ENCODE results near the gene ZYX.

Gene ZYX

GRCh38 chr7:143380646-143381426 is at the start of gene ZYX:
TSS of gene ZYX (plus strand) at chr7:143381345. CDS start at chr7:143381572, 227 bp downstream.
- peak; percentile 86 for DNase-seq

GRCh38 chr7:143334244-143334643 is 46.9 kb upstream of the ZYX start:
- no peak for DNase-seq

GRCh38 chr7:143337216-143337615 is 43.9 kb upstream of the ZYX start:
- DNase-seq = no peak

GRCh38 chr7:143341842-143342241 is 39.3 kb upstream of the ZYX start:
- no peak for DNase-seq

- DNase-seq = no peak
These were observed 37.5 kb upstream of the ZYX start for GRCh38 chr7:143343596-143343995.

- peak; percentile 5 for DNase-seq
These were observed 35.7 kb upstream of the ZYX start for GRCh38 chr7:143345428-143345900.

GRCh38 chr7:143346018-143346417 is 35.1 kb upstream of the ZYX start:
- no peak for DNase-seq

GRCh38 chr7:143347950-143348349 is 33.2 kb upstream of the ZYX start:
- DNase-seq = no peak

- no peak for DNase-seq
These were observed 30.1 kb upstream of the ZYX start for GRCh38 chr7:143351060-143351459.

GRCh38 chr7:143351574-143351973 is 29.6 kb upstream of the ZYX start:
- no peak for DNase-seq

GRCh38 chr7:143352531-143353002 is 28.6 kb upstream of the ZYX start:
- peak; percentile 45 for DNase-seq

- DNase-seq = no peak
These were observed 26.8 kb upstream of the ZYX start for GRCh38 chr7:143354376-143354775.

- no peak for DNase-seq
These were observed 26.2 kb upstream of the ZYX start for GRCh38 chr7:143354965-143355364.

GRCh38 chr7:143355450-143356385 is 25.4 kb upstream of the ZYX start:
- DNase-seq = no peak

- no peak for DNase-seq
These were observed 24.6 kb upstream of the ZYX start for GRCh38 chr7:143356414-143357050.

- DNase-seq = no peak
These were observed 22.5 kb upstream of the ZYX start for GRCh38 chr7:143358626-143359025.

- no peak for DNase-seq
These were observed 21.3 kb upstream of the ZYX start for GRCh38 chr7:143359771-143360353.

GRCh38 chr7:143360788-143361551 is 20.2 kb upstream of the ZYX start:
- DNase-seq = no peak

GRCh38 chr7:143361552-143362130 is 19.5 kb upstream of the ZYX start:
- DNase-seq = no peak

- DNase-seq = no peak
These were observed 18.8 kb upstream of the ZYX start, which contains the start of gene FAM131B for GRCh38 chr7:143362131-143363015. TSS of gene FAM131B (minus strand) at chr7:143362713. CDS start at chr7:143362603, 110 bp downstream.
